Measurements from ENCODE around the gene TMEM214. TPM values are rescaled to one million over a fixed set of nuclear protein-coding genes. Genes with fewer than 3 reads are reported as not detected.
A peak's percentile ranks its signal among the peaks of the same experiment; 100 is the strongest.

The TMEM214 gene
- total and polyA plus RNA-seq, 3 donors from 2014 or later = 64.8 to 81.9 (median 73.9) TPM

GRCh38 chr2:27069436-27069835 is 36.7 kb downstream of the TMEM214 start:
- DNase-seq = no peak
- H3K27me3 ChIP-seq = no peaks in the 10 kb centered on the region
- intact Hi-C loops (cut with DNase I; ENCODE audit: low total_unique reads) = no loop called here
- no peak overlapping the region for H3K27ac ChIP-seq
- H3K36me3 ChIP-seq (ENCODE audit: low read depth, missing control alignments) = no peaks in the 10 kb centered on the region
- 92 to 93% methylated on average over 6 of the region's 6 CpGs for WGBS, 2 donors
- no peak overlapping the region for H3K4me3 ChIP-seq
- no peak for TF ChIP-seq CTCF (IDR thresholded peaks at IDR 0.05)
- TF ChIP-seq POLR2A (IDR thresholded peaks at IDR 0.05) = no peak
- peaks cover 38% of the 10 kb centered on the region for H3K4me1 ChIP-seq
- H3K9me3 ChIP-seq = no peaks in the 10 kb centered on the region

GRCh38 chr2:27069961-27070618 is 37.3 kb downstream of the TMEM214 start:
- Histone ChIP-seq H3K9me3 (no peaks in the 10 kb centered on the region), H3K4me1 (peaks cover 42% of the 10 kb centered on the region), H3K27ac (peak overlapping the region in 1 of 2 donors; percentile 94), H3K4me3 (no peak overlapping the region), H3K27me3 (no peaks in the 10 kb centered on the region), H3K36me3 (ENCODE audit: low read depth, missing control alignments) (no peaks in the 10 kb centered on the region)
- no peak for DNase-seq
- TF ChIP-seq CTCF (IDR thresholded peaks at IDR 0.05) (no peak), POLR2A (IDR thresholded peaks at IDR 0.05) (no peak)
- WGBS, 2 donors = 77 to 84% methylated on average over 8 of the region's 8 CpGs
- intact Hi-C loops (cut with DNase I; ENCODE audit: low total_unique reads) = no loop called here

GRCh38 chr2:27070653-27071276 is 38.0 kb downstream of the TMEM214 start:
- Histone ChIP-seq H3K27me3 (no peaks in the 10 kb centered on the region), H3K4me3 (peak overlapping the region; percentile 86 to 94), H3K36me3 (ENCODE audit: low read depth, missing control alignments) (no peaks in the 10 kb centered on the region), H3K4me1 (peaks cover 49% of the 10 kb centered on the region), H3K9me3 (no peaks in the 10 kb centered on the region), H3K27ac (peak overlapping the region; percentile 93 to 94)
- TF ChIP-seq CTCF (IDR thresholded peaks at IDR 0.05) (no peak), POLR2A (IDR thresholded peaks at IDR 0.05) (no peak)
- WGBS, 2 donors = 0 to 3% methylated on average over 4 to 11 of the region's 11 CpGs
- DNase-seq = no peak
- intact Hi-C loops (cut with DNase I; ENCODE audit: low total_unique reads) = no loop called here

GRCh38 chr2:27071277-27071989 is 38.7 kb downstream of the TMEM214 start, which contains the start of gene OST4:
OST4 (minus strand) TSS chr2:27071654.
- Histone ChIP-seq H3K27ac (peak within 1 kb of the TSS; percentile 93 to 94), H3K27me3 (no peaks in the 10 kb centered on the region), H3K4me3 (peak within 1 kb of the TSS; percentile 86 to 94), H3K36me3 (ENCODE audit: low read depth, missing control alignments) (no peaks in the 10 kb centered on the region), H3K9me3 (no peaks in the 10 kb centered on the region), H3K4me1 (peaks cover 53% of the 10 kb centered on the region)
- TF ChIP-seq CTCF (IDR thresholded peaks at IDR 0.05) (no peak), POLR2A (IDR thresholded peaks at IDR 0.05) (no peak)
- peak; percentile 97 for DNase-seq
- intact Hi-C loops (cut with DNase I; ENCODE audit: low total_unique reads) = no loop called here
- 0 to 1% methylated on average over 8 to 44 of the region's 86 CpGs for WGBS, 2 donors
